MM.1S (cell line): ENCODE measurements around the gene EPHA7.

Experiments used
- DNase-seq: peaks from one replicate; pipeline ENCODE4 v3.0.0-alpha.2; 2015
- H2AFZ ChIP-seq: fragments of 300-600 bp; sonication (generic); 2 replicates; pipeline ENCODE4 v1.6.0; 2016; ENCODE audit warnings: antibody characterized with exemption, low read length
- H3F3A ChIP-seq: fragments of 300-600 bp; sonication (generic); 2 replicates; pipeline ENCODE4 v1.6.1; 2016; ENCODE audit warnings: mild to moderate bottlenecking, antibody characterized with exemption, low read length, moderate library complexity, mixed read lengths; ENCODE audit not compliant: insufficient read depth
- H3K27ac ChIP-seq: fragments of 300-600 bp; sonication (generic); 2 replicates; pipeline ENCODE4 v1.5.1; 2016; ENCODE audit warnings: mild to moderate bottlenecking, low read length
- H3K27me3 ChIP-seq: fragments of 300-600 bp; sonication (generic); replicated peaks from 2 replicates; pipeline ENCODE4 v1.6.0; 2016; ENCODE audit warnings: low read length; ENCODE audit not compliant: insufficient read depth
- H3K36me3 ChIP-seq: fragments of 300-600 bp; sonication (generic); replicated peaks from 2 replicates; pipeline ENCODE4 v1.6.1; 2016; ENCODE audit warnings: mild to moderate bottlenecking, low read length, mixed read lengths; ENCODE audit not compliant: insufficient read depth
- H3K4me1 ChIP-seq: fragments of 300-600 bp; sonication (generic); 2 replicates; pipeline ENCODE4 v1.6.1; 2016; ENCODE audit warnings: low read length, mixed read lengths
- H3K4me2 ChIP-seq: fragments of 300-600 bp; sonication (generic); 2 replicates; pipeline ENCODE4 v1.6.0; 2016; ENCODE audit warnings: low read depth, low read length
- H3K4me3 ChIP-seq: fragments of 300-600 bp; sonication (generic); 2 replicates; pipeline ENCODE4 v1.5.1; 2016; ENCODE audit warnings: low read length, mixed read lengths
- H3K79me2 ChIP-seq: fragments of 300-600 bp; sonication (generic); 2 replicates; pipeline ENCODE4 v1.6.1; 2016; ENCODE audit warnings: mixed run types, low read length, mixed read lengths
- H3K9ac ChIP-seq: fragments of 300-600 bp; sonication (generic); 2 replicates; pipeline ENCODE4 v1.6.1; 2016; ENCODE audit warnings: low read length, mixed read lengths
- H3K9me2 ChIP-seq: fragments of 300-600 bp; sonication (generic); replicated peaks from 2 replicates; pipeline ENCODE4 v1.6.1; 2016; ENCODE audit warnings: mild to moderate bottlenecking, low read length, mixed read lengths; ENCODE audit not compliant: insufficient read depth
- H3K9me3 ChIP-seq: fragments of 300-600 bp; sonication (generic); replicated peaks from 2 replicates; pipeline ENCODE4 v1.6.1; 2016; ENCODE audit warnings: mild to moderate bottlenecking, low read length, mixed read lengths; ENCODE audit not compliant: insufficient read depth
- H4K20me1 ChIP-seq: fragments of 300-600 bp; sonication (generic); 2 replicates; pipeline ENCODE4 v1.6.1; 2016; ENCODE audit warnings: mild to moderate bottlenecking, low read length, moderate library complexity, mixed read lengths; ENCODE audit not compliant: insufficient read depth
- CTCF ChIP-seq: fragments of 300-600 bp; sonication (generic); IDR thresholded peaks from 2 replicates; pipeline ENCODE4 v1.5.1; 2016; ENCODE audit warnings: antibody characterized with exemption, low read length, mixed read lengths
- EZH2 ChIP-seq: fragments of 300-600 bp; sonication (generic); optimal IDR thresholded peaks from 2 replicates; pipeline ENCODE3; 2017; ENCODE audit warnings: low read depth, mild to moderate bottlenecking, antibody characterized with exemption, low read length, mixed read lengths
- EZH2phosphoT487 ChIP-seq: fragments of 300-600 bp; sonication (generic); IDR thresholded peaks from 2 replicates; pipeline ENCODE4 v1.6.1; 2018; ENCODE audit warnings: antibody characterized with exemption, low read length

The EPHA7 gene

DNA sequence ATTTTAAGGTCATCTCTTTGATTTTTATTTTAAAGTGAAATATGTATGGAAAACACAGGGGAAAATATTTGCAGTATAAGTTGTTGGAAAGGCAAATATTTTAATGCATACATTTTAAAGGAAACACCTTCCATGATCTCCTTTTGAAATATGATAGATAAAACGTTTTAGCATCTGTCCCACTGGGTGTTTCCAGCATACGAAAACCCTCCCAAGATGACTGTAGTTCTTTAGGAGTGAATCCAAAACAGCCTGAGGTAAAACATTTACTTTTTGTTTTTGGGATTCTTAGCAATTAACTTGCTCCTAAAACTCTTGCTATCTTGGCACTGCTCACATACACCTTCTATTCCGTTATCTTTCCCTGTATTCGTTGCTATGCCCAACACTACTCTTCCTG, 210.0 kb downstream of the EPHA7 start:
- Histone ChIP-seq H3K4me2 (no peak overlapping the region), H4K20me1 (no peaks in the 10 kb centered on the region), H2AFZ (no peak overlapping the region), H3K4me3 (no peak overlapping the region), H3K9me3 (no peaks in the 10 kb centered on the region), H3K4me1 (no peaks in the 10 kb centered on the region), H3K79me2 (no peaks in the 10 kb centered on the region), H3K9ac (no peak overlapping the region), H3F3A (no peaks in the 10 kb centered on the region), H3K27me3 (no peaks in the 10 kb centered on the region), H3K9me2 (no peaks in the 10 kb centered on the region), H3K27ac (no peak overlapping the region), H3K36me3 (no peaks in the 10 kb centered on the region)
- DNase-seq: no peak
- TF ChIP-seq EZH2: no peak
- TF ChIP-seq CTCF: no peak
- TF ChIP-seq EZH2phosphoT487: no peak

DNA sequence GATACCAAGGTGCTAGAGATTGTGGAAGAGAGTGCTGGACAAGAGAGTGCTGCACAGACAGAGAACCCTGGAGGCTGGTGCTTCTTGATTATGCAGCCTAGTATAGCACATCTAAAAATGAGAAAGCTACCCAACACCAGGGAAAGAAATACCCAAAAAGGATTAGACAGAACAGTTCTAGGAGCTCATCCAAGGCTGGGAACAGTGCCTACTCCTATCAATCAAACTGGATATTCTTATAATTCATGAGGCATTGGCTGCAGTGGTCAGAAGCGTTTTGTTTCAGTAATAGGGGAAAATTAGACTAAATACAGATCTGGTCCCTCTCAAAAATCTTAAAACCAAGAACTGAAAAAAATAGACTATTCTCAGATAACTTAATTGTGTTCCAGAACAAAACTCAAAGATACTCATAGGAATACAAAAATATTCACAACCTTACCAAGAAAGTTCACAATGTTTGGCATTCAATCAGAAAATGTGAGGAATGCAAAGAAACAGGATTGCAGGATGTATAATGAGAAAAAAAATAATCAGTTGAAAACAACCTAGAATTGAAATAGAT, 222.9 kb downstream of the EPHA7 start:
- H4K20me1 ChIP-seq: no peaks in the 10 kb centered on the region
- TF ChIP-seq EZH2 (no peak), EZH2phosphoT487 (no peak), CTCF (no peak)
- no peaks in the 10 kb centered on the region for H3K36me3 ChIP-seq
- H3K9me3 ChIP-seq: no peaks in the 10 kb centered on the region
- no peak overlapping the region for H2AFZ ChIP-seq
- H3K79me2 ChIP-seq: no peaks in the 10 kb centered on the region
- no peak overlapping the region for H3K4me3 ChIP-seq
- H3K4me1 ChIP-seq: no peaks in the 10 kb centered on the region
- no peaks in the 10 kb centered on the region for H3K27me3 ChIP-seq
- H3K9ac ChIP-seq: no peak overlapping the region
- no peak overlapping the region for H3K4me2 ChIP-seq
- H3K27ac ChIP-seq: no peak overlapping the region
- no peak for DNase-seq
- H3K9me2 ChIP-seq: no peaks in the 10 kb centered on the region
- no peaks in the 10 kb centered on the region for H3F3A ChIP-seq

- no peaks in the 10 kb centered on the region for H3K4me1 ChIP-seq
- no peaks in the 10 kb centered on the region for H4K20me1 ChIP-seq
- no peak for DNase-seq
- no peaks in the 10 kb centered on the region for H3F3A ChIP-seq
- no peaks in the 10 kb centered on the region for H3K36me3 ChIP-seq
- no peaks in the 10 kb centered on the region for H3K9me3 ChIP-seq
- no peaks in the 10 kb centered on the region for H3K27me3 ChIP-seq
- H3K4me3 ChIP-seq: no peak overlapping the region
- H2AFZ ChIP-seq: no peak overlapping the region
- no peak overlapping the region for H3K9ac ChIP-seq
- no peaks in the 10 kb centered on the region for H3K79me2 ChIP-seq
- no peak overlapping the region for H3K27ac ChIP-seq
- H3K4me2 ChIP-seq: no peak overlapping the region
- TF ChIP-seq EZH2 (no peak), CTCF (no peak), EZH2phosphoT487 (no peak)
- H3K9me2 ChIP-seq: no peaks in the 10 kb centered on the region
Observed at GRCh38 chr6:93194480-93194879, 224.9 kb downstream of the EPHA7 start.
